HCT116 (cell line): ENCODE data around the gene HHATL. TPM values are rescaled to one million over a fixed set of nuclear protein-coding genes. Genes with fewer than 3 reads are reported as not detected.

ENCODE experiments used
- ATAC-seq: fragments of 200-7000 bp; cut with Tn5 transposase; 2 replicates; pipeline ENCODE4 v1.9.1; 2020; ENCODE audit warnings: mild to moderate bottlenecking, moderate library complexity
- BruUV-seq: library from RNA; stranded (reverse); fragments of 400-500 nt; replicated peaks from 2 replicates; lab custom pipeline; 2021; lab: Mats Ljungman, UMichigan
- CTCF ChIA-PET: fragments of 300-600 bp; sonication (Branson Sonifier 250); formaldehyde crosslinking; loops from one replicate; lab custom pipeline; 2021; ENCODE audit warnings: antibody characterized with exemption; lab: Charles Lee
- POLR2A ChIA-PET: fragments of 300-600, 350-600 bp; sonication (Branson Sonifier 250); formaldehyde crosslinking; loops from one replicate; lab custom pipeline; 2021; ENCODE audit warnings: antibody characterized with exemption; lab: Charles Lee
- RAD21 ChIA-PET, 2 experiments: fragments of 300-600 bp; sonication (Branson Sonifier 250); formaldehyde crosslinking; loops; one replicate each; lab custom pipeline; 2023; ENCODE audit warnings: low total read pairs in 2 of 2; ENCODE audit not compliant: uncharacterized antibody in 2 of 2, unreplicated experiment in 2 of 2, low non-redundant PET in 1 of 2; lab: Charles Lee
- DNase-seq: peaks from one replicate; pipeline ENCODE4 v3.0.0-alpha.2; 2010; ENCODE audit warnings: low read depth, low spot score
- H2AFZ ChIP-seq: fragments of 200-600 bp; shearing (Covaris generic), sonication (generic); 2 replicates; pipeline ENCODE4 v1.6.1; 2017; ENCODE audit warnings: low read depth, mixed run types, mixed read lengths, antibody characterized with exemption, low read length; ENCODE audit not compliant: poor library complexity, severe bottlenecking
- H3K27ac ChIP-seq: 2 replicates; pipeline ENCODE4 v1.5.1; 2012; ENCODE audit warnings: low read depth, low read length
- H3K27me3 ChIP-seq: fragments of 200-600 bp; sonication (generic); 2 replicates; pipeline ENCODE4 v1.6.1; 2016; ENCODE audit warnings: mixed run types, low read length, mixed read lengths; ENCODE audit not compliant: insufficient read depth
- H3K36me3 ChIP-seq, 2 experiments: fragments of 200-500 bp in 1 of 2; fragments of 200-600 bp in 1 of 2; sonication (Bioruptor generic) in 1 of 2; sonication (generic) in 1 of 2; 2 replicates each; pipeline versions ENCODE4 v1.5.1 to v1.6.1; 2014 to 2016; ENCODE audit warnings: low read length in 2 of 2, inconsistent platforms in 1 of 2, mixed read lengths in 1 of 2, mixed run types in 1 of 2; ENCODE audit not compliant: insufficient read depth in 2 of 2, control insufficient read depth in 1 of 2
- H3K4me1 ChIP-seq, 2 experiments: fragments of 200-600 bp in 1 of 2; sonication (generic) in 1 of 2; 2 replicates each; pipeline versions ENCODE4 v1.5.1 to v1.6.1; 2012 to 2017; ENCODE audit warnings: low read length in 2 of 2, inconsistent platforms in 1 of 2, mild to moderate bottlenecking in 1 of 2, mixed read lengths in 1 of 2, mixed run types in 1 of 2, moderate library complexity in 1 of 2; ENCODE audit not compliant: insufficient read depth in 2 of 2, control insufficient read depth in 1 of 2
- H3K4me2 ChIP-seq: fragments of 200-600 bp; sonication (generic); 2 replicates; pipeline ENCODE4 v1.6.1; 2017; ENCODE audit warnings: mixed run types, low read length, mixed read lengths
- H3K4me3 ChIP-seq, 2 experiments: fragments of 200-600 bp in 1 of 2; sonication (generic) in 1 of 2; replicated peaks in 1 of 2; 2 replicates each; pipeline ENCODE4 v1.5.1; 2011 to 2016; ENCODE audit warnings: low read length in 2 of 2, control low read depth in 1 of 2, low read depth in 1 of 2, mild to moderate bottlenecking in 1 of 2, mixed read lengths in 1 of 2, mixed run types in 1 of 2
- H3K79me2 ChIP-seq: fragments of 200-600 bp; sonication (generic); 2 replicates; pipeline ENCODE4 v1.6.1; 2017; ENCODE audit warnings: mild to moderate bottlenecking, mixed run types, low read length, moderate library complexity, mixed read lengths; ENCODE audit not compliant: insufficient read depth
- H3K9ac ChIP-seq: fragments of 200-600 bp; sonication (generic); 2 replicates; pipeline ENCODE4 v1.6.1; 2016; ENCODE audit warnings: low read length, mixed read lengths
- H3K9me2 ChIP-seq: fragments of 200-600 bp; sonication (generic), shearing (Covaris generic); 2 replicates; pipeline ENCODE4 v1.6.1; 2017; ENCODE audit warnings: mixed run types, mild to moderate bottlenecking, moderate library complexity; ENCODE audit not compliant: insufficient read depth
- H3K9me3 ChIP-seq, 2 experiments: fragments of 200-500 bp in 1 of 2; fragments of 200-600 bp in 1 of 2; sonication (Bioruptor generic) in 1 of 2; sonication (generic) in 1 of 2; 2 replicates each; pipeline ENCODE4 v1.6.1; 2014 to 2017; ENCODE audit warnings: low read length in 2 of 2, mixed read lengths in 2 of 2, inconsistent platforms in 1 of 2, low read depth in 1 of 2, mild to moderate bottlenecking in 1 of 2, mixed run types in 1 of 2, moderate library complexity in 1 of 2; ENCODE audit not compliant: control insufficient read depth in 1 of 2, insufficient read depth in 1 of 2
- H4K20me1 ChIP-seq: fragments of 200-600 bp; sonication (generic), shearing (Covaris generic); 2 replicates; pipeline ENCODE4 v1.6.1; 2017; ENCODE audit warnings: mixed run types, mild to moderate bottlenecking, moderate library complexity; ENCODE audit not compliant: insufficient read depth
- ATF3 ChIP-seq: IDR thresholded peaks from 2 replicates; pipeline ENCODE4 v1.6.1; 2012
- CBX3 ChIP-seq: IDR thresholded peaks from 2 replicates; pipeline ENCODE4 v1.6.1; 2012; ENCODE audit warnings: low read depth
- CEBPB ChIP-seq: IDR thresholded peaks from 2 replicates; pipeline ENCODE4 v1.6.1; 2012; ENCODE audit warnings: low read depth
- ELF1 ChIP-seq: IDR thresholded peaks from 2 replicates; pipeline ENCODE4 v1.6.1; 2012; ENCODE audit warnings: low read depth, borderline replicate concordance
- EZH2 ChIP-seq: fragments of 200-600 bp; sonication (generic); IDR thresholded peaks from 2 replicates; pipeline ENCODE4 v1.6.1; 2017; ENCODE audit warnings: antibody characterized with exemption, mixed run types
- EZH2phosphoT487 ChIP-seq: fragments of 200-600 bp; IDR thresholded peaks from 2 replicates; pipeline ENCODE4 v1.6.1; 2018; ENCODE audit warnings: antibody characterized with exemption, borderline replicate concordance
- FOSL1 ChIP-seq: IDR thresholded peaks from 2 replicates; pipeline ENCODE4 v1.6.1; 2012; ENCODE audit warnings: low read depth
- JUND ChIP-seq: IDR thresholded peaks from 2 replicates; pipeline ENCODE4 v1.6.1; 2012
- MAX ChIP-seq: IDR thresholded peaks from 2 replicates; pipeline ENCODE4 v1.6.1; 2012
- POLR2A ChIP-seq: IDR thresholded peaks from 2 replicates; pipeline ENCODE4 v1.7.0; 2011; ENCODE audit warnings: borderline replicate concordance; ENCODE audit not compliant: insufficient read depth, insufficient read length; ENCODE audit errors: extremely low read depth
- POLR2AphosphoS5 ChIP-seq: IDR thresholded peaks from 2 replicates; pipeline ENCODE4 v1.6.1; 2011; ENCODE audit warnings: mild to moderate bottlenecking, low read depth, low read length, moderate library complexity
- RAD21 ChIP-seq: IDR thresholded peaks from 2 replicates; pipeline ENCODE4 v1.6.1; 2012; ENCODE audit warnings: low read depth, mild to moderate bottlenecking
- SIN3A ChIP-seq: IDR thresholded peaks from 2 replicates; pipeline ENCODE4 v1.6.1; 2012; ENCODE audit warnings: low read depth
- SP1 ChIP-seq: IDR thresholded peaks from 2 replicates; pipeline ENCODE4 v1.6.1; 2012; ENCODE audit warnings: low read depth
- SRF ChIP-seq: IDR thresholded peaks from 2 replicates; pipeline ENCODE4 v1.6.1; 2012; ENCODE audit warnings: low read depth
- TCF7L2 ChIP-seq: IDR thresholded peaks from 2 replicates; pipeline ENCODE4 v1.7.0; 2011; ENCODE audit warnings: borderline replicate concordance, inconsistent platforms; ENCODE audit not compliant: insufficient read depth, insufficient read length; ENCODE audit errors: extremely low read depth
- YY1 ChIP-seq: IDR thresholded peaks from 2 replicates; pipeline ENCODE4 v1.6.1; 2011; ENCODE audit warnings: low read length, low read depth, moderate library complexity, mild to moderate bottlenecking; ENCODE audit not compliant: insufficient replicate concordance; ENCODE audit errors: extremely low read depth
- ZFX ChIP-seq: fragments of 450-650 bp; IDR thresholded peaks from 2 replicates; pipeline ENCODE4 v1.6.1; 2017
- ZNF274 ChIP-seq: fragments of 200-500 bp; sonication (Bioruptor generic); IDR thresholded peaks from 2 replicates; pipeline ENCODE4 v1.6.1; 2014; ENCODE audit warnings: mild to moderate bottlenecking, low read depth, low read length, inconsistent platforms
- intact Hi-C: fragments of 100-400 bp; cut with micrococcal nuclease; formaldehyde crosslinking; loops from 2 replicates; pipeline ENCODE4 v1.10.0; 2022
- total RNA-seq: library from RNA; stranded (reverse); gene quantifications from one replicate; pipeline ENCODE4 v1.2.1, GENCODE V29; 2021; ENCODE audit not compliant: unreplicated experiment
- TF ChIP-seq, protein P1 (sequence below), 3 experiments: fragments of 200-600 bp in 1 of 3; sonication (generic) in 1 of 3; IDR thresholded peaks in 2 of 3; conservative IDR thresholded peaks in 1 of 3; 2 replicates each; pipeline ENCODE4 v1.5.1; 2012 to 2017; ENCODE audit warnings: low read depth in 2 of 3, low read length in 2 of 3, antibody characterized with exemption in 1 of 3, borderline replicate concordance in 1 of 3, control low read depth in 1 of 3, mild to moderate bottlenecking in 1 of 3, mixed read lengths in 1 of 3, mixed run types in 1 of 3, moderate library complexity in 1 of 3; ENCODE audit not compliant: insufficient read depth in 1 of 3

The HHATL gene
- total RNA-seq, 1 experiment from 2014 or later: 0.52 TPM

DNA sequence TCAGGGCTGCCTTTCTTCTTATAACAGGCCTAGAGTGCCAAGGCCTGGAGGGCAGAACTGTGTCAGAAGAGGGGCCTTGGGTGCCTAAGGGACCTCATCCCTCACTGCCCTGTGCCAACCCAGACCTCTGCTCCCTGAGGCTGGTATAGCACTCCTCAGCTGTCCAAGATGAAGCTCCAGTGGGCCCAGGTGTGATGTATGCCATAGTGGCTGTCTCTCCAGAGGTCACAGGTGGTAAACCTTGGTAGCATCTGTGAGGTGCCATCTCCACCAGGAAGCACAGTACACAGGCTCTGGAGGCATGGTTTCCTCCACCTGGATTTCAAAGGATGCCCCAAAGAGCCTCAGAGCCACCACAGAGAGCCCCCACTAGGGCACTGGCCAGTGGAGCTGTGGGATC, 29.5 kb downstream of the HHATL start:
- H3K4me2 ChIP-seq: no peak overlapping the region
- no TSS peak for BruUV-seq
- ATAC-seq: no peak
- CTCF ChIA-PET: no interaction called here
- H2AFZ ChIP-seq: no peak overlapping the region
- RAD21 ChIA-PET: no interaction called here
- H3K4me1 ChIP-seq: no peaks in the 10 kb centered on the region
- no peak for DNase-seq
- H3K4me3 ChIP-seq: no peak overlapping the region
- H3K79me2 ChIP-seq: no peaks in the 10 kb centered on the region
- TF ChIP-seq CEBPB (no peak), ZFX (no peak), EZH2phosphoT487 (no peak), CBX3 (no peak), SIN3A (no peak), ZNF274 (no peak), RAD21 (no peak), POLR2A (no peak), POLR2AphosphoS5 (no peak), SP1 (no peak), TCF7L2 (no peak), EZH2 (no peak), MAX (no peak), ATF3 (no peak), ELF1 (no peak), JUND (no peak), FOSL1 (no peak), SRF (no peak), YY1 (no peak)
- TF ChIP-seq, protein P1, sequence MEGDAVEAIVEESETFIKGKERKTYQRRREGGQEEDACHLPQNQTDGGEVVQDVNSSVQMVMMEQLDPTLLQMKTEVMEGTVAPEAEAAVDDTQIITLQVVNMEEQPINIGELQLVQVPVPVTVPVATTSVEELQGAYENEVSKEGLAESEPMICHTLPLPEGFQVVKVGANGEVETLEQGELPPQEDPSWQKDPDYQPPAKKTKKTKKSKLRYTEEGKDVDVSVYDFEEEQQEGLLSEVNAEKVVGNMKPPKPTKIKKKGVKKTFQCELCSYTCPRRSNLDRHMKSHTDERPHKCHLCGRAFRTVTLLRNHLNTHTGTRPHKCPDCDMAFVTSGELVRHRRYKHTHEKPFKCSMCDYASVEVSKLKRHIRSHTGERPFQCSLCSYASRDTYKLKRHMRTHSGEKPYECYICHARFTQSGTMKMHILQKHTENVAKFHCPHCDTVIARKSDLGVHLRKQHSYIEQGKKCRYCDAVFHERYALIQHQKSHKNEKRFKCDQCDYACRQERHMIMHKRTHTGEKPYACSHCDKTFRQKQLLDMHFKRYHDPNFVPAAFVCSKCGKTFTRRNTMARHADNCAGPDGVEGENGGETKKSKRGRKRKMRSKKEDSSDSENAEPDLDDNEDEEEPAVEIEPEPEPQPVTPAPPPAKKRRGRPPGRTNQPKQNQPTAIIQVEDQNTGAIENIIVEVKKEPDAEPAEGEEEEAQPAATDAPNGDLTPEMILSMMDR (IDR thresholded peaks at IDR 0.05 in 2 of 3, conservative IDR thresholded peaks at IDR 0.05 in 1 of 3; ENCODE audit: borderline replicate concordance in 1 of 3, insufficient read depth in 1 of 3, low read depth in 2 of 3, low read length in 2 of 3): no peak
- no peaks in the 10 kb centered on the region for H3K27me3 ChIP-seq
- H3K9me2 ChIP-seq: no peaks in the 10 kb centered on the region
- intact Hi-C loops: no loop called here
- H4K20me1 ChIP-seq: no peaks in the 10 kb centered on the region
- H3K27ac ChIP-seq: no peak overlapping the region
- POLR2A ChIA-PET: no interaction called here
- no peaks in the 10 kb centered on the region for H3K36me3 ChIP-seq
- H3K9ac ChIP-seq: no peak overlapping the region
- peaks cover 0 to 10% of the 10 kb centered on the region in 2 experiments; a peak in 1 of 4 replicates for H3K9me3 ChIP-seq
